ENCODE results near the gene MMUT. TPM values are rescaled to one million over a fixed set of nuclear protein-coding genes. Genes with fewer than 3 reads are reported as not detected.

The MMUT gene
- total RNA-seq, 1 donor from 2014 or later, result 10.9 TPM

- no peak for TF ChIP-seq EZH2 (IDR thresholded peaks at IDR 0.05; ENCODE audit: insufficient read depth, low read length)
- no peak for TF ChIP-seq CTCF (IDR thresholded peaks at IDR 0.05; ENCODE audit: insufficient read depth, low read depth, low read length)
- Histone ChIP-seq H3K9me3 (ENCODE audit: insufficient read depth, low read depth, low read length) (no peaks in the 10 kb centered on the region), H3K79me2 (ENCODE audit: insufficient read depth, low read length) (no peaks in the 10 kb centered on the region), H3K4me3 (ENCODE audit: insufficient read depth, low read depth, low read length) (no peak overlapping the region), H4K20me1 (ENCODE audit: insufficient read depth, low read length) (no peaks in the 10 kb centered on the region), H3K36me3 (ENCODE audit: insufficient read depth, low read length) (no peaks in the 10 kb centered on the region), H2AFZ (ENCODE audit: low read depth, low read length) (no peak overlapping the region), H3K4me1 (ENCODE audit: insufficient read depth, low read length) (no peaks in the 10 kb centered on the region), H3K4me2 (ENCODE audit: low read length) (no peak overlapping the region), H3K9ac (ENCODE audit: low read length) (no peak overlapping the region), H3K27ac (ENCODE audit: low read depth, low read length) (no peak overlapping the region), H3K27me3 (ENCODE audit: insufficient read depth, low read length) (no peaks in the 10 kb centered on the region)
- H3K27me3 Mint-ChIP-seq (ENCODE audit: low read depth, unreplicated experiment), result no peaks in the 10 kb centered on the region
- H3K4me3 Mint-ChIP-seq (ENCODE audit: unreplicated experiment), result no peak overlapping the region
- no peaks in the 10 kb centered on the region for H3K36me3 Mint-ChIP-seq (ENCODE audit: low read depth, unreplicated experiment)
- DNase-seq (ENCODE audit: low read depth) (no peak), FAIRE-seq (no peak)
- H3K9me3 Mint-ChIP-seq (ENCODE audit: unreplicated experiment), result peaks cover 2% of the 10 kb centered on the region
- H3K27ac Mint-ChIP-seq (ENCODE audit: unreplicated experiment), result no peak overlapping the region
- no peaks in the 10 kb centered on the region for H3K4me1 Mint-ChIP-seq (ENCODE audit: low read depth, unreplicated experiment)
Measured at GRCh38 chr6:49384904-49385303, 78.1 kb downstream of the MMUT start.

Other genes with a start within 250 kb of the MMUT start
- 3.4 and 4.1 TPM in 2 replicates for gene CENPQ, start 117 bp upstream of the MMUT start, total RNA-seq
- gene GLYATL3, start 36.7 kb upstream of the MMUT start, total RNA-seq, result not detected in 2 replicates
- 0.55 and 4.6 TPM in 2 replicates for gene C6orf141, start 87.4 kb upstream of the MMUT start, total RNA-seq
- gene RHAG, start 173.6 kb upstream of the MMUT start, total RNA-seq, result not detected in 2 replicates